Activated CD8-positive, alpha-beta T cell treated with anti-CD3 and anti-CD28 coated beads for 36 hours (primary cell): ENCODE measurements around the gene PPOX. TPM values are rescaled to one million over a fixed set of nuclear protein-coding genes. Genes with fewer than 3 reads are reported as not detected.

ENCODE experiments used
- ATAC-seq: fragments of 200-7000 bp; cut with Tn5 transposase; one replicate; pipeline ENCODE4 v1.10.0; 2021; ENCODE audit warnings: mild to moderate bottlenecking, moderate library complexity
- CTCF ChIA-PET: fragments of 350-600 bp; sonication (Branson Sonifier 250); formaldehyde crosslinking; loops from one replicate; lab custom pipeline; 2021; ENCODE audit warnings: antibody characterized with exemption; lab: Charles Lee
- POLR2A ChIA-PET: fragments of 350-600 bp; sonication (Branson Sonifier 250); formaldehyde crosslinking; loops from one replicate; lab custom pipeline; 2021; ENCODE audit warnings: antibody characterized with exemption; lab: Charles Lee
- DNase-seq: peaks from one replicate; pipeline ENCODE4 v3.0.0-alpha.2; 2020
- H3K27ac Mint-ChIP-seq: one replicate; pipeline ENCODE4 v1.8.0; 2021; ENCODE audit warnings: mild to moderate bottlenecking, mixed read lengths
- H3K27me3 Mint-ChIP-seq: one replicate; pipeline ENCODE4 v1.8.0; 2021; ENCODE audit warnings: mixed read lengths
- H3K36me3 Mint-ChIP-seq: one replicate; pipeline ENCODE4 v1.8.0; 2021; ENCODE audit warnings: low read depth, mixed read lengths
- H3K4me1 Mint-ChIP-seq: one replicate; pipeline ENCODE4 v1.8.0; 2021; ENCODE audit warnings: low read depth, mixed read lengths
- H3K4me3 Mint-ChIP-seq: one replicate; pipeline ENCODE4 v1.8.0; 2021; ENCODE audit warnings: mild to moderate bottlenecking, moderate library complexity, mixed read lengths
- H3K9me3 Mint-ChIP-seq: one replicate; pipeline ENCODE4 v1.8.0; 2021; ENCODE audit warnings: mixed read lengths
- CTCF ChIP-seq: fragments of 200-600 bp; IDR thresholded peaks from one replicate; pipeline ENCODE4 v1.8.0; 2022; ENCODE audit warnings: antibody characterized with exemption, mild to moderate bottlenecking
- intact Hi-C: fragments of 100-400 bp; cut with micrococcal nuclease; formaldehyde crosslinking; loops from one replicate; pipeline ENCODE4 v1.10.0; 2022
- total RNA-seq, 2 experiments: library from RNA; stranded (reverse); gene quantifications; one replicate each; pipeline ENCODE4 v1.2.3, GENCODE V29; 2021

Gene PPOX
- total RNA-seq, 2 experiments from 2014 or later, result 24.4 to 24.9 TPM

DNA sequence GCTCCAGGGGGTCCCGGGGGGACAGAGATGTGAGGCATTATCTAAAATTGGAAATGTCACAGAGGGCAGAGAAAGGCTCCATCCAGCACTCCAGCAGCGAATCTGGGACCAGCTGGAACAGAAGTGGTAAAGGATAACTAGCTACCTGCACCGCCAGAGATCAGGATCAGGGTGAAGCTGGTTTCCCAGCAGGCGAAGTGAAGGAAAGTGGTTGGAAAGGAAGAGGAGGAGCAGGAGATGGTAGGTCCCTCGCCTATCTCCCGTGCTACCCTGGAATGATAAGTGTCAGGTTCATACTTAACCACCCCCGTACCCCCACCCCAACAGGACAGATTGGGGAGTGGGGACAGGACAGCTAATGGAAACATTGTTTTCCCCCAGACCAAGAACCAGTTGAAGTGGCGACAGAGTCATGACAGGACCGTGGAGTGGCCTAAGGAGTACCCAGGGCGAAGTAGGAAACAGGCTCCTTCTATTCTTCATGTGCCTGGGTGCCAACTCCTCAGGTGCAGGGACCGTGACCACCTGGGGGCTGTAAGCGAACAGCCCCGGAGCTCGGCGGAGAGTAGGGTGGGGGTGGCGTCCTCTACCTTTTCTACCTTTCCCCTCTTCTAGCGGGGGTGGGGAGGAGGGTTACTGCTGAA, 10.4 kb downstream of the PPOX start:
- Mint-ChIP-seq H3K27ac (peak overlapping the region; percentile 99), H3K36me3 (peaks cover 26% of the 10 kb centered on the region), H3K4me3 (peak overlapping the region; percentile 97), H3K9me3 (no peaks in the 10 kb centered on the region), H3K4me1 (peaks cover 48% of the 10 kb centered on the region), H3K27me3 (no peaks in the 10 kb centered on the region)
- CTCF ChIA-PET, result interaction anchor here (1.0 to 3.7 kb wide), 7 partner anchors 10 to 116 kb away, joined by 3 to 30 read pairs (median 3); partner anchors contain the start of gene PPOX
- TF ChIP-seq CTCF, result no peak
- intact Hi-C loops, result no loop called here
- no peak for ATAC-seq
- no peak for DNase-seq
- POLR2A ChIA-PET, result interaction anchor here (0.7 to 3.7 kb wide), 11 partner anchors 11 to 217 kb away, joined by 3 to 46 read pairs (median 3); partner anchors contain the start of genes ADAMTS4, NDUFS2, PPOX and UFC1

DNA sequence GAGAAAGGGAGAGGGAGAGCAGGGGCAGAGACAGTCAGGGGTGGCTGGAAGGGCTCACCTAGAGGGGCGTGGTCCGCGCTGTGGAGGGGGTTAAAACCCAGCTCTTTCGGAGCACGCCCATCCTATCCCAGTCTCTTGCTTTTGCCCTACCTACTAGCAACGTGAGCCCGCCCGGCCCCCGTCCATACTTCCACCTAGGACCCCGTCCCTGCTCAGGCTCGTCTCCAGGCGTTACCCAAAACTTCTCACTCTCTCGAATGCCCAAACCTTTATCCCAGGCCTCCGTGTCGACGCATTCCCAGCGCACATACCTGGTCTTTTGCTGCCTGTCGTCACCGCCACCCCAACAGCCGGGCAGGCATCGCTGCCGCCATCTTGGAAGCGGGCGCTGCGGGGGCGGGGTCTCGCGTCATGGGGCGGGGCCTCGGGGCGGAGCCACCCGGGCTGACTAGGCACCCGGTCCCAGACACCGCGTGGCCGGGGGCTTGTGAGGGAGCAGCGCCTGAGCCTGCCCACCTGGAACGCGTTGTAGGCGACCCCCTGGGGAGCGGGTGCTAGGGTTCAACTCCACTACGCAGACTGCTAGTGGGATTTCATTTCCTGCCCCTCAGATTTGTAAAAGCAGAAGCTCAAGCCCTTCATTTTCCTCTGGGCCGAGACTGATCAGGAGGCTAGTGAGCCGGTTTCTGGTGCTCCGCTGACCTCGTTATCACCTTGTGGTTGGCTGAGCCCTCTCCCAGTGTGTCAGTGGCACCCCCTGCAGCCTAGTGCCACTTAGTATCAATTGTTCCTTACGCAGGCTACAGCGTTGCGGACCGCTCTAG, 11.1 kb downstream of the PPOX start, which contains the start of gene B4GALT3:
B4GALT3 (minus strand) TSS at position 396 of the 824 bp plus-strand sequence. CDS start 1,447 bp downstream, outside the sequence.
- H3K36me3 Mint-ChIP-seq, result peaks cover 26% of the 10 kb centered on the region
- H3K27me3 Mint-ChIP-seq, result no peaks in the 10 kb centered on the region
- H3K9me3 Mint-ChIP-seq, result no peaks in the 10 kb centered on the region
- H3K4me1 Mint-ChIP-seq, result peaks cover 55% of the 10 kb centered on the region
- H3K27ac Mint-ChIP-seq, result peak within 1 kb of the TSS; percentile 99
- ChIA-PET CTCF (interaction anchor here (1.1 to 3.7 kb wide), 6 partner anchors 9 to 115 kb away, joined by 3 to 30 read pairs (median 3); partner anchors contain the start of gene PPOX), POLR2A (interaction anchor here (0.6 to 3.7 kb wide), 11 partner anchors 11 to 217 kb away, joined by 3 to 46 read pairs (median 5); partner anchors contain the start of genes ADAMTS4, NDUFS2, PPOX and TOMM40L)
- no peak for TF ChIP-seq CTCF
- intact Hi-C loops, result no loop called here
- DNase-seq (peak; percentile 96), ATAC-seq (peak; percentile 85)
- H3K4me3 Mint-ChIP-seq, result peak within 1 kb of the TSS; percentile 97

- CTCF ChIA-PET, result interaction anchor here (1.5 to 3.7 kb wide), 3 partner anchors 9 to 34 kb away, joined by 3 to 30 read pairs (median 3); partner anchors contain the start of gene PPOX
- ATAC-seq (no peak), DNase-seq (no peak)
- peak overlapping the region; percentile 99 for H3K27ac Mint-ChIP-seq
- peaks cover 56% of the 10 kb centered on the region for H3K4me1 Mint-ChIP-seq
- H3K4me3 Mint-ChIP-seq, result peak overlapping the region; percentile 97
- no peak for TF ChIP-seq CTCF
- intact Hi-C loops, result no loop called here
- H3K9me3 Mint-ChIP-seq, result no peaks in the 10 kb centered on the region
- no peaks in the 10 kb centered on the region for H3K27me3 Mint-ChIP-seq
- POLR2A ChIA-PET, result interaction anchor here (0.6 to 3.7 kb wide), 8 partner anchors 12 to 216 kb away, joined by 3 to 46 read pairs (median 6); partner anchors contain the start of genes NDUFS2, PPOX, TOMM40L and UFC1
- H3K36me3 Mint-ChIP-seq, result peaks cover 22% of the 10 kb centered on the region
Observed at GRCh38 chr1:161177936-161178244, 11.7 kb downstream of the PPOX start.

DNA sequence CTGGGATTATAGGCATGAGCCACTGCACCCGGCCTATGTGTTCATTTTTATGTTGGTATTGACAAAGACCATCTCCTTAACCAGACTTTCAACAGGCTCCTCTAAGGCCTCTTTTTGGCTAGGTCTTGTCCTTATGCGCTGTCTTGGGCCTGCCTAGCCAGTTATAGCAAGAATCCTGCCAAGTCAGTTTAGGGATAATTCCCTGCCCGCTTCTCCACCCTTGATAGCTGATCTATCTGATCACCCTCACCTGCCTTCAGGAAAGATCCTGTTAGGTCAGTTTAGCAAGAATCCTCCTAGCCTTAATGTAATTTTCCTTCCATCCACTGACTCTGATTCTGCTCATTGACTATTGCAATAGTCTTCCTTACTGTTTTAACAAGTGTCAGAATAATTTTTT, 13.5 kb downstream of the PPOX start:
- no peak for DNase-seq
- intact Hi-C loops, result no loop called here
- Mint-ChIP-seq H3K36me3 (peaks cover 9% of the 10 kb centered on the region), H3K27me3 (no peaks in the 10 kb centered on the region), H3K4me1 (peaks cover 65% of the 10 kb centered on the region), H3K27ac (no peak overlapping the region), H3K9me3 (no peaks in the 10 kb centered on the region), H3K4me3 (no peak overlapping the region)
- no peak for TF ChIP-seq CTCF
- ATAC-seq, result no peak
- ChIA-PET CTCF (interaction anchor here (0.9 to 5.7 kb wide), 6 partner anchors 13 to 203 kb away, joined by 4 to 45 read pairs (median 8); partner anchors contain the start of genes APOA2, NDUFS2, PPOX and TOMM40L), POLR2A (interaction anchor here (0.5 to 1.3 kb wide), 3 partner anchors 8 to 26 kb away, joined by 3 to 4 read pairs (median 3); partner anchors contain the start of genes PPOX and UFC1)
